NCI-H2227 treated with DMSO at 0.1 percent for 48 hours (cell line): ENCODE data around the gene MED9.

Experiments
- DNase-seq: peaks from one replicate; lab custom pipeline; 2025; lab: John Stamatoyannopoulos, UW

MED9 gene

GRCh38 chr17:17537311-17538099 is 60.7 kb downstream of the MED9 start:
- no peak for DNase-seq

- DNase-seq: no peak
Observed at GRCh38 chr17:17538417-17539391, 61.9 kb downstream of the MED9 start.

GRCh38 chr17:17539591-17539990 is 62.8 kb downstream of the MED9 start:
- DNase-seq: no peak

GRCh38 chr17:17540278-17540906 is 63.6 kb downstream of the MED9 start:
- DNase-seq: no peak

- no peak for DNase-seq
Observed at GRCh38 chr17:17540935-17541639, 64.3 kb downstream of the MED9 start.

GRCh38 chr17:17541640-17542001 is 64.8 kb downstream of the MED9 start:
- no peak for DNase-seq
